Prostate gland (tissue), 2 donors: ENCODE data around the gene CAPN6. TPM values are rescaled to one million over a fixed set of nuclear protein-coding genes. Genes with fewer than 3 reads are reported as not detected.

Source experiments
- DNase-seq: peaks from one replicate; pipeline ENCODE4 v3.0.0-alpha.2; 2019; ENCODE audit warnings: low spot score
- H3K27ac ChIP-seq, 2 donors: fragments of 200-600 bp; sonication (generic); 2 replicates each; pipeline ENCODE4 v1.5.1; 2017 to 2019
- H3K27me3 ChIP-seq: fragments of 200-600 bp; sonication (generic); replicated peaks from 2 replicates; pipeline ENCODE4 v1.5.1; 2019; ENCODE audit not compliant: insufficient read depth
- H3K36me3 ChIP-seq, 2 donors: fragments of 200-600 bp; sonication (generic); 1 replicate in 1 of 2; 2 replicates in 1 of 2; pipeline versions ENCODE4 v1.5.1 to v1.8.1; 2017 to 2019
- H3K4me1 ChIP-seq: fragments of 200-600 bp; sonication (generic); replicated peaks from 2 replicates; pipeline ENCODE4 v1.5.1; 2019
- H3K4me3 ChIP-seq, 2 donors: fragments of 200-600 bp; sonication (generic); 2 replicates each; pipeline ENCODE4 v1.5.1; 2017 to 2019
- H3K9me3 ChIP-seq: fragments of 200-600 bp; sonication (generic); 2 replicates; pipeline ENCODE4 v1.5.1; 2017
- POLR2A ChIP-seq: fragments of 450-650 bp; IDR thresholded peaks from one replicate; pipeline ENCODE4 v1.6.1; 2016; ENCODE audit warnings: antibody characterized with exemption, mild to moderate bottlenecking
- POLR2AphosphoS5 ChIP-seq: sonication (generic); formaldehyde crosslinking; IDR thresholded peaks from one replicate; pipeline ENCODE4 v1.6.1; 2017; ENCODE audit warnings: antibody characterized with exemption
- WGBS: methylation state at CpG from one replicate; pipeline ENCODE4 v1.1.5; 2018; 5-methylcytosine and 5-hydroxymethylcytosine counted together
- intact Hi-C: fragments of 100-400 bp; cut with DNase I; formaldehyde crosslinking; loops from one replicate; pipeline ENCODE4 v1.14.2; 2022
- total RNA-seq, 2 donors: library from RNA; depleted of rRNA; stranded (reverse); fragments of >200 nt; gene quantifications; one replicate each; pipeline ENCODE4 v1.1.0, GENCODE V29; 2016
- TF ChIP-seq, protein P1 (sequence below), 4 experiments: fragments of 200-600 bp in 2 of 4; fragments of 450-650 bp in 2 of 4; sonication (generic) in 2 of 4; IDR thresholded peaks; 1 replicate in 3 of 4; 2 replicates in 1 of 4; pipeline ENCODE4 v1.5.1; 2016 to 2019; ENCODE audit warnings: antibody characterized with exemption in 4 of 4, mild to moderate bottlenecking in 2 of 4, moderate library complexity in 2 of 4

Gene CAPN6
- total RNA-seq, 2 donors from 2014 or later = 0.50 to 7.8 TPM

GRCh38 chrX:111260451-111260850 lies 9.8 kb downstream of the CAPN6 start:
- Histone ChIP-seq H3K4me3 (no peak overlapping the region), H3K36me3 (no peaks in the 10 kb centered on the region), H3K9me3 (no peaks in the 10 kb centered on the region), H3K27ac (no peak overlapping the region), H3K4me1 (no peaks in the 10 kb centered on the region), H3K27me3 (no peaks in the 10 kb centered on the region)
- intact Hi-C loops = no loop called here
- 91% methylated on average over 3 of the region's 3 CpGs for WGBS
- DNase-seq = no peak
- TF ChIP-seq POLR2AphosphoS5 (no peak), POLR2A (no peak)
- TF ChIP-seq, protein P1, sequence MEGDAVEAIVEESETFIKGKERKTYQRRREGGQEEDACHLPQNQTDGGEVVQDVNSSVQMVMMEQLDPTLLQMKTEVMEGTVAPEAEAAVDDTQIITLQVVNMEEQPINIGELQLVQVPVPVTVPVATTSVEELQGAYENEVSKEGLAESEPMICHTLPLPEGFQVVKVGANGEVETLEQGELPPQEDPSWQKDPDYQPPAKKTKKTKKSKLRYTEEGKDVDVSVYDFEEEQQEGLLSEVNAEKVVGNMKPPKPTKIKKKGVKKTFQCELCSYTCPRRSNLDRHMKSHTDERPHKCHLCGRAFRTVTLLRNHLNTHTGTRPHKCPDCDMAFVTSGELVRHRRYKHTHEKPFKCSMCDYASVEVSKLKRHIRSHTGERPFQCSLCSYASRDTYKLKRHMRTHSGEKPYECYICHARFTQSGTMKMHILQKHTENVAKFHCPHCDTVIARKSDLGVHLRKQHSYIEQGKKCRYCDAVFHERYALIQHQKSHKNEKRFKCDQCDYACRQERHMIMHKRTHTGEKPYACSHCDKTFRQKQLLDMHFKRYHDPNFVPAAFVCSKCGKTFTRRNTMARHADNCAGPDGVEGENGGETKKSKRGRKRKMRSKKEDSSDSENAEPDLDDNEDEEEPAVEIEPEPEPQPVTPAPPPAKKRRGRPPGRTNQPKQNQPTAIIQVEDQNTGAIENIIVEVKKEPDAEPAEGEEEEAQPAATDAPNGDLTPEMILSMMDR (IDR thresholded peaks at IDR 0.05) = no peak

DNA sequence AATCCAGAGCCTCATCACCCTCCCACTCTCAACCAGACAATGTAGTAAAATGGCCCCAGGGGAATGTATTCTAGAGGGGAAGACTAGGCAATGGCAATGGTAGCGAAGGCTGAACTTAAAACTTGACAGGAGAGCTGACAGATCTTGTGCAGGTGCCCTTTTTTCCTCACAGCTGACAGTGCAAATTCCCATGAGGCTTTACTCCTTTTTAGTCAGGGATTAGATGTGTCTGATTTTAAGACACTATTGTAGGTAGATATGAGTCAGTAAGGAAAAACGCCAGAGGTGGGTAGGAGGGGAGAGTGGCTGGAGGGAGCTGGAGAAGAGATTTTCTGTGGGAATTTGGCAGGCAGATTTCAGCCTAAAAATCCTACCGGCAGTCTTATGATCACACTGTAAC lies 10.7 kb downstream of the CAPN6 start:
- no peaks in the 10 kb centered on the region for H3K9me3 ChIP-seq
- intact Hi-C loops = no loop called here
- no peak for DNase-seq
- no peaks in the 10 kb centered on the region for H3K36me3 ChIP-seq
- no peak overlapping the region for H3K27ac ChIP-seq
- no peak overlapping the region for H3K4me3 ChIP-seq
- WGBS = 69% methylated on average over 3 of the region's 3 CpGs
- TF ChIP-seq POLR2AphosphoS5 (no peak), POLR2A (no peak)
- H3K4me1 ChIP-seq = no peaks in the 10 kb centered on the region
- H3K27me3 ChIP-seq = no peaks in the 10 kb centered on the region

DNA sequence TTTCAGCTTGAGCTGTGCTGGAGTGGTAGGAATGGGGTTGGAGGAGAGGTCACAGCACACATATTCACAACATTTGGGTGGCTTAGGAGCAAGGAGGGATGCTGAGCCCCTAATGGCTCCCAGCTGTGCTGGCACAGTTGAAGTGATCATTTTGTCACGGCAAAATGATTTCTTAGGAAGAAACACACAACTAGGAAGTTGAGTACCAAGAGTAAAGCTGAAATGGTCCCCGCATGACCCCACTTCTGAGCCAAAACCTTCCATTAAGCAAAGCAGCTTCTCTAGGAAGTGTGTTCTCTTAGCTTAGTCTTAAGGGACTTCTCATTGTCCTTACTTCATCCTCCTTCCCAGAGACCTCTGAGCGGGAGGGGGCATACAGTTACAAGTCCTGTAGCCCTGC lies 12.6 kb downstream of the CAPN6 start:
- H3K36me3 ChIP-seq = no peaks in the 10 kb centered on the region
- H3K4me1 ChIP-seq = no peaks in the 10 kb centered on the region
- H3K27me3 ChIP-seq = no peaks in the 10 kb centered on the region
- intact Hi-C loops = no loop called here
- H3K9me3 ChIP-seq = no peaks in the 10 kb centered on the region
- no peak for DNase-seq
- TF ChIP-seq POLR2A (no peak), POLR2AphosphoS5 (no peak)
- TF ChIP-seq, protein P1 (IDR thresholded peaks at IDR 0.05) = no peak
- WGBS = 71% methylated on average over 3 of the region's 3 CpGs
- no peak overlapping the region for H3K27ac ChIP-seq
- H3K4me3 ChIP-seq = no peak overlapping the region

- Histone ChIP-seq H3K36me3 (no peaks in the 10 kb centered on the region), H3K9me3 (no peaks in the 10 kb centered on the region), H3K27me3 (no peaks in the 10 kb centered on the region), H3K27ac (no peak overlapping the region), H3K4me1 (no peaks in the 10 kb centered on the region), H3K4me3 (no peak overlapping the region)
- intact Hi-C loops = no loop called here
- 79% methylated on average over 7 of the region's 7 CpGs for WGBS
- TF ChIP-seq POLR2AphosphoS5 = no peak
- TF ChIP-seq, protein P1 (IDR thresholded peaks at IDR 0.05) = no peak
- TF ChIP-seq POLR2A = no peak
- DNase-seq = no peak
Observed at GRCh38 chrX:111254896-111255693, 15.2 kb downstream of the CAPN6 start.

DNA sequence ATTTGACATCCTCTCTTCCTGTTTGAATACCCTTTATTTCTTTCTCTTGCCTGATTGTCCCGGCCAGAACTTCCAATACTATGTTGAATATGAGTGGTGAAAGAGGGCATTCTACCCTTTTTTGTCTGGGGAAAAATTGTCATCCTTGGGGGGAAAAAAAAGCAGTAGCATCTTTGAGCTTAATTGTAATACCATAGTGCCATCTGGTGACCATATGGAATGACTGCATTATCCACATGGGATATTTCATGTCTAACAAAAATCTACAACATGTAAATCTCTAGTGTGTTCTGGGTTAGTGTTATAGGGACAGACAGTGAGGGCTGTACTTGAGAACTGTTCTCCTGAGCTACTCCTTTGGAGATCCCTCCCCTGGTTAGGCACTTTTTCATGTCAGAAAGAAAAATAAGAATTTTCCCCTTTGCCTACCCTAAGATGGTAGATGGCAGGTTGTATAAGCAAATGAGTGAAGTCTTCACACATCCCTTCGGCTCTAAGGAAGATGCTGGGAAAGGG lies 26.0 kb downstream of the CAPN6 start:
- intact Hi-C loops = loop anchor here (5.0 to 10.0 kb wide), 4 partner anchors 79 to 789 kb away; no protein-coding TSS in a partner anchor
- Histone ChIP-seq H3K27me3 (no peaks in the 10 kb centered on the region), H3K9me3 (no peaks in the 10 kb centered on the region), H3K4me3 (no peak overlapping the region), H3K36me3 (no peaks in the 10 kb centered on the region), H3K27ac (no peak overlapping the region), H3K4me1 (no peaks in the 10 kb centered on the region)
- no peak for DNase-seq
- 36% methylated on average over 2 of the region's 2 CpGs for WGBS
- no peak for TF ChIP-seq POLR2AphosphoS5
- TF ChIP-seq, protein P1 (IDR thresholded peaks at IDR 0.05) = peak in 3 of 4 experiments; percentile 28 to 60 (median 51)
